ENCODE measurements around the gene VAPA. TPM values are rescaled to one million over a fixed set of nuclear protein-coding genes. Genes with fewer than 3 reads are reported as not detected.

VAPA gene
- polyA plus RNA-seq, 1 donor (not counting 4 experiments of a cell fraction or from before 2014, with no cell fraction given), result 350 TPM

GRCh38 chr18:9961041-9961440, 47.2 kb downstream of the VAPA start:
- Histone ChIP-seq H3K36me3 (ENCODE audit: control insufficient read depth in 2 of 2, extremely low read depth in 1 of 2, insufficient read depth in 2 of 2, low read length in 2 of 2) (no peaks in the 10 kb centered on the region), H3K4me3 (ENCODE audit: control insufficient read depth in 2 of 3, extremely low read depth in 1 of 3, insufficient read depth in 2 of 3, low read depth in 1 of 3, low read length in 3 of 3) (no peak overlapping the region), H3K9me1 (ENCODE audit: control insufficient read depth, extremely low read depth, insufficient read depth, low read length) (no peaks in the 10 kb centered on the region), H3K9me3 (ENCODE audit: control insufficient read depth, low read depth, low read length) (no peaks in the 10 kb centered on the region), H3K27me3 (ENCODE audit: control insufficient read depth, extremely low read depth, insufficient read depth, low read length) (no peaks in the 10 kb centered on the region), H3K27ac (ENCODE audit: control insufficient read depth, insufficient read depth, low read length) (no peak overlapping the region), H3K9ac (ENCODE audit: control insufficient read depth, extremely low read depth, insufficient read depth, low read length) (no peak overlapping the region), H4K20me1 (ENCODE audit: control insufficient read depth, extremely low read depth, insufficient read depth, low read length) (no peaks in the 10 kb centered on the region), H3K4me1 (ENCODE audit: control insufficient read depth, extremely low read depth, insufficient read depth, low read length) (no peaks in the 10 kb centered on the region), H3K79me2 (ENCODE audit: control insufficient read depth, insufficient read depth, low read length) (no peaks in the 10 kb centered on the region), H2AFZ (ENCODE audit: control insufficient read depth, low read length) (no peak overlapping the region), H3K4me2 (ENCODE audit: control insufficient read depth, extremely low read depth, insufficient read depth, low read depth, low read length) (no peak overlapping the region)
- FAIRE-seq (no peak), DNase-seq (ENCODE audit: low read depth, low spot score) (no peak)
- no peak for TF ChIP-seq EZH2 (IDR thresholded peaks at IDR 0.05; ENCODE audit: low read length)
- no peak for TF ChIP-seq CTCF (optimal IDR thresholded peaks at IDR 0.05 in 1 of 3, IDR thresholded peaks at IDR 0.05 in 1 of 3, conservative IDR thresholded peaks at IDR 0.05 in 1 of 3; ENCODE audit: extremely low read depth in 1 of 3, insufficient read depth in 2 of 3, low read length in 3 of 3)
- dilution Hi-C loops (cut with MboI; ENCODE audit: extremely low pct_ligation_motif_present, low sequenced_read_pairs), result no loop called here

GRCh38 chr18:9965711-9966624, 52.2 kb downstream of the VAPA start:
- DNase-seq (ENCODE audit: low read depth, low spot score) (no peak), FAIRE-seq (no peak)
- Histone ChIP-seq H3K27me3 (ENCODE audit: control insufficient read depth, extremely low read depth, insufficient read depth, low read length) (peaks cover 8% of the 10 kb centered on the region), H3K9ac (ENCODE audit: control insufficient read depth, extremely low read depth, insufficient read depth, low read length) (no peak overlapping the region), H3K4me2 (ENCODE audit: control insufficient read depth, extremely low read depth, insufficient read depth, low read depth, low read length) (no peak overlapping the region), H3K79me2 (ENCODE audit: control insufficient read depth, insufficient read depth, low read length) (no peaks in the 10 kb centered on the region), H2AFZ (ENCODE audit: control insufficient read depth, low read length) (no peak overlapping the region), H3K9me3 (ENCODE audit: control insufficient read depth, low read depth, low read length) (no peaks in the 10 kb centered on the region), H3K36me3 (ENCODE audit: control insufficient read depth in 2 of 2, extremely low read depth in 1 of 2, insufficient read depth in 2 of 2, low read length in 2 of 2) (no peaks in the 10 kb centered on the region), H4K20me1 (ENCODE audit: control insufficient read depth, extremely low read depth, insufficient read depth, low read length) (no peaks in the 10 kb centered on the region), H3K9me1 (ENCODE audit: control insufficient read depth, extremely low read depth, insufficient read depth, low read length) (no peaks in the 10 kb centered on the region), H3K27ac (ENCODE audit: control insufficient read depth, insufficient read depth, low read length) (no peak overlapping the region), H3K4me3 (ENCODE audit: control insufficient read depth in 2 of 3, extremely low read depth in 1 of 3, insufficient read depth in 2 of 3, low read depth in 1 of 3, low read length in 3 of 3) (no peak overlapping the region), H3K4me1 (ENCODE audit: control insufficient read depth, extremely low read depth, insufficient read depth, low read length) (no peaks in the 10 kb centered on the region)
- dilution Hi-C loops (cut with MboI; ENCODE audit: extremely low pct_ligation_motif_present, low sequenced_read_pairs), result no loop called here
- TF ChIP-seq CTCF (optimal IDR thresholded peaks at IDR 0.05 in 1 of 3, IDR thresholded peaks at IDR 0.05 in 1 of 3, conservative IDR thresholded peaks at IDR 0.05 in 1 of 3; ENCODE audit: extremely low read depth in 1 of 3, insufficient read depth in 2 of 3, low read length in 3 of 3) (no peak), EZH2 (IDR thresholded peaks at IDR 0.05; ENCODE audit: low read length) (no peak)
